K562 (cell line): ENCODE data around the gene ZNF649. TPM values are rescaled to one million over a fixed set of nuclear protein-coding genes. Genes with fewer than 3 reads are reported as not detected.

Experiments used
- CBX1 ChIP-seq: sonication (generic); IDR thresholded peaks from 2 replicates; pipeline ENCODE4 v1.6.1; 2016; ENCODE audit warnings: antibody characterized with exemption, low read depth, mild to moderate bottlenecking
- CREB1 ChIP-seq, 2 experiments: sonication (generic) in 1 of 2; formaldehyde crosslinking in 1 of 2; IDR thresholded peaks; 2 replicates each; pipeline versions ENCODE4 v1.6.1 to v1.8.0; 2012 to 2022; ENCODE audit warnings: inconsistent platforms in 1 of 2, mild to moderate bottlenecking in 1 of 2, missing genetic modification reagents in 1 of 2, moderate library complexity in 1 of 2
- DIDO1 ChIP-seq: fragments of 450-650 bp; IDR thresholded peaks from 2 replicates; pipeline ENCODE4 v1.6.1; 2016; ENCODE audit warnings: low read depth, missing biosample characterization, missing genetic modification characterization
- E2F1 ChIP-seq: sonication (generic); formaldehyde crosslinking; IDR thresholded peaks from 2 replicates; pipeline ENCODE4 v1.8.1; 2023; ENCODE audit warnings: mild to moderate bottlenecking, missing genetic modification reagents, moderate library complexity
- GATAD2A ChIP-seq: fragments of 450-650 bp; IDR thresholded peaks from 2 replicates; pipeline ENCODE4 v1.6.1; 2017
- HDAC2 ChIP-seq: fragments of 450-650 bp; IDR thresholded peaks from 2 replicates; pipeline ENCODE4 v1.6.1; 2016; ENCODE audit warnings: mild to moderate bottlenecking
- HLTF ChIP-seq: fragments of 450-650 bp; IDR thresholded peaks from 2 replicates; pipeline ENCODE4 v1.6.1; 2016
- HNRNPUL1 ChIP-seq: fragments of 200-400 bp; formaldehyde crosslinking; IDR thresholded peaks from 2 replicates; pipeline ENCODE4 v1.6.1; 2017; ENCODE audit warnings: low read length
- L3MBTL2 ChIP-seq: fragments of 450-650 bp; IDR thresholded peaks from 2 replicates; pipeline ENCODE4 v1.6.1; 2016; ENCODE audit warnings: mild to moderate bottlenecking, moderate library complexity
- MYC ChIP-seq, 2 experiments: fragments of 250-450 bp in 1 of 2; sonication (Bioruptor Pico) in 1 of 2; IDR thresholded peaks; 2 replicates each; pipeline versions ENCODE4 v1.5.1 to v1.6.1; 2012 to 2021; ENCODE audit warnings: low read depth in 2 of 2, borderline replicate concordance in 1 of 2, improper control_type of control experiment in 1 of 2, low read length in 1 of 2, mild to moderate bottlenecking in 1 of 2, moderate library complexity in 1 of 2
- NR4A1 ChIP-seq, 2 experiments: fragments of 250-450 bp in 1 of 2; fragments of 450-650 bp in 1 of 2; sonication (Bioruptor Pico) in 1 of 2; IDR thresholded peaks; 2 replicates each; pipeline versions ENCODE4 v1.4.0 to v1.6.1; 2016 to 2020; ENCODE audit warnings: mild to moderate bottlenecking in 2 of 2, missing compliant biosample characterization in 1 of 2, missing genetic modification characterization in 1 of 2, moderate library complexity in 1 of 2
- RBBP5 ChIP-seq: fragments of 200-600 bp; sonication (generic); IDR thresholded peaks from 2 replicates; pipeline ENCODE4 v1.6.1; 2012; ENCODE audit warnings: borderline replicate concordance, mild to moderate bottlenecking, low read length, control low read depth, inconsistent platforms; ENCODE audit not compliant: insufficient read depth, poor library complexity, severe bottlenecking
- SIX5 ChIP-seq, 2 experiments: IDR thresholded peaks; 2 replicates each; pipeline ENCODE4 v1.6.1; 2011; ENCODE audit warnings: low read length in 2 of 2, borderline replicate concordance in 1 of 2, low read depth in 1 of 2, mild to moderate bottlenecking in 1 of 2, moderate library complexity in 1 of 2; ENCODE audit not compliant: insufficient read depth in 1 of 2
- SMAD4 ChIP-seq: fragments of 250-450 bp; sonication (Bioruptor Pico); conservative IDR thresholded peaks from 2 replicates; pipeline ENCODE4 v1.8.0; 2021; ENCODE audit warnings: inconsistent platforms, mild to moderate bottlenecking, moderate library complexity
- THRB ChIP-seq: fragments of 450-650 bp; formaldehyde crosslinking; conservative IDR thresholded peaks from 2 replicates; pipeline ENCODE4 v1.4.0; 2022; ENCODE audit warnings: mild to moderate bottlenecking, missing genetic modification characterization
- ZBTB9 ChIP-seq: fragments of 450-650 bp; formaldehyde crosslinking; IDR thresholded peaks from 2 replicates; pipeline ENCODE4 v1.4.0; 2020; ENCODE audit warnings: mild to moderate bottlenecking, moderate library complexity
- ZFX ChIP-seq: sonication (generic); formaldehyde crosslinking; IDR thresholded peaks from 2 replicates; pipeline ENCODE4 v1.8.0; 2022; ENCODE audit warnings: mild to moderate bottlenecking, missing genetic modification reagents, moderate library complexity
- polyA plus RNA-seq, 8 experiments: library from polyadenylated mRNA; depleted of rRNA in 4 of 8; stranded (reverse) in 5 of 8; unstranded in 3 of 8; fragments of >200 nt; fragmentation: Nextera tagmentation in 2 of 8; fragmentation: Illumina TruSeq in 1 of 8; extraction: Ambion mirVana in 2 of 8; extraction: Trizol in 1 of 8; gene quantifications; 2 replicates each; pipeline versions ENCODE4 v1.2.1 to v1.2.3, GENCODE V29; 2011 to 2014; ENCODE audit warnings: inconsistent platforms in 1 of 8, missing spikeins in 1 of 8
- total RNA-seq, 7 experiments: library from RNA; depleted of rRNA in 6 of 7; stranded (reverse); fragments of >200 nt in 6 of 7; fragmentation: Illumina TruSeq in 2 of 7; extraction: Trizol in 2 of 7; gene quantifications; 2 replicates each; pipeline versions ENCODE4 v1.2.1 to v1.2.3, GENCODE V29; 2011 to 2021; ENCODE audit warnings: low replicate concordance in 1 of 7
- TF ChIP-seq, protein P1 (sequence below), 2 experiments: fragments of 250-450 bp in 1 of 2; fragments of 450-650 bp in 1 of 2; sonication (Bioruptor Pico) in 1 of 2; IDR thresholded peaks; 2 replicates each; pipeline versions ENCODE4 v1.6.1 to v1.8.0; 2016 to 2021; ENCODE audit warnings: mild to moderate bottlenecking in 2 of 2, moderate library complexity in 2 of 2, missing compliant biosample characterization in 1 of 2, missing genetic modification characterization in 1 of 2

Gene ZNF649
- total and polyA plus RNA-seq, 9 of the 15 experiments (the other 6 are each of a cell fraction or from before 2014, with no cell fraction given), result 1.4 to 14.9 (median 8.3) TPM

DNA sequence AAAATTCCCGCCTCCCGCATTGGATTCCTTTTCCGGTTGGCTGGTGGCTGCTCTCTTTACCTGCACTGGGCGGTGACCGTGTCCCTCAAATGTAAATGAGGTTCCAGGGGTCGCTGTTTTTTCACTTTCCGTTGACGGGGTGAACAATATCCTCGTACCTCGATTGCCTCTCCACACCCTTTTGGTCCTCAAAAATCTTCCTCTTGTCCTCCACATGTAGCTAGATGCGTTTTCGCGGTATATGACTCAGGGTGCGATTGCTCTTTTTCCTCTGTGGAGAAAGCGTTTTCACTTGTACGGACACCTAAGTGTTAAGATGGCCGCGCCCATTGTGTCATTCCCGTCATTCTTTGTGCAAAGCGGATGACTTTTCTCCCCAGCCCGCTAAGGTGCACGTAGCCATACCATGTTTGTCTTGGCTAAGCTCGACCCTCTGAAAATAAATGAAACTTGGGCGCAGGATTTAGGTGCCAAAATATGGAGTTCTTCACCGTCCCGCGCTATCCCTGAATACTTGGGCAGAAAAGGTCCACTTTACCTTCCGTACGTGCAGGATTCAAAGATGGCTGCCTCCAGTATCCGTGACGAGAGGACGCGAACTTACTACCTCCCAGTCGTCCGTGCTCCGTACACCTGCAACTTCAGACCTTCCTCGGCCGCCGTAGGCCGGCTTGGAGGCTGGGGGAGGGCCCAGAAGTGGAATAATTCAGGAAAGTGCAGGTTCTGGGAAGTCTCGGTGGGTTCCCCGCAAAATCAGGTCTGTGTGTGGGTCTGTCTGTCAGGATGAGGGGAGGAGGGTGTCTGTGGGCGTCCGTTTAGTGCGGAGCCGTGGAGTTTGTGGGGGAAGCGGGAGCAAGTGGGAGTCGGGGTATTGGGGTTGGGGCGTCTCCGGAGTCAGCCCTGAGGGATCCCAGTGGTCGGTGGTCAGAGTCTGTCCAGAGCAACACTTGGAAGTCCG lies 22.2 kb upstream of the ZNF649 start, which contains the start of gene ZNF613 (continued):
- TF ChIP-seq ZFX (CRISPR knock-in tag), result peak; percentile 12; the same call in 1 of the 2 replicates
- 0 out of 2 replicates have a peak, but pooled peaks have one; percentile 31 for TF ChIP-seq HNRNPUL1
- peak; percentile 46; the same call in 1 of the 2 replicates for TF ChIP-seq MYC (IDR thresholded peaks at IDR 0.05; ENCODE audit: low read depth, low read length)
- no peak for TF ChIP-seq MYC (CRISPR knock-in tag; IDR thresholded peaks at IDR 0.05; ENCODE audit: borderline replicate concordance, low read depth)
- peak; percentile 63 for TF ChIP-seq RBBP5
- TF ChIP-seq, protein P1, sequence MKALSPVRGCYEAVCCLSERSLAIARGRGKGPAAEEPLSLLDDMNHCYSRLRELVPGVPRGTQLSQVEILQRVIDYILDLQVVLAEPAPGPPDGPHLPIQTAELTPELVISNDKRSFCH (CRISPR knock-in tag; IDR thresholded peaks at IDR 0.05), result no peak
- TF ChIP-seq, protein P1 (tag; IDR thresholded peaks at IDR 0.05), result 0 out of 2 replicates have a peak, but pooled peaks have one; percentile 40
- TF ChIP-seq DIDO1 (tag), result peak; percentile 12; the same call in 1 of the 2 replicates
- peak; percentile 77 for TF ChIP-seq CBX1
- 0 out of 2 replicates have a peak, but pooled peaks have one; percentile 30 for TF ChIP-seq GATAD2A
- no peak for TF ChIP-seq THRB (CRISPR knock-in tag)
- peak; percentile 31; the same call in 1 of the 2 replicates for TF ChIP-seq SMAD4
- TF ChIP-seq ZBTB9 (CRISPR knock-in tag), result 0 out of 2 replicates have a peak, but pooled peaks have one; percentile 26
- 0 out of 2 replicates have a peak, but pooled peaks have one; percentile 62 for TF ChIP-seq NR4A1 (CRISPR knock-in tag; IDR thresholded peaks at IDR 0.05)
- TF ChIP-seq NR4A1 (tag; IDR thresholded peaks at IDR 0.05), result no peak
- TF ChIP-seq CREB1 (IDR thresholded peaks at IDR 0.05), result peak; percentile 60; the same call in 1 of the 2 replicates
- TF ChIP-seq CREB1 (CRISPR knock-in tag; IDR thresholded peaks at IDR 0.05), result peak; percentile 35; the same call in 1 of the 2 replicates
- TF ChIP-seq HLTF, result peak; percentile 73; the same call in 1 of the 2 replicates
- TF ChIP-seq SIX5 (IDR thresholded peaks at IDR 0.05; ENCODE audit: borderline replicate concordance in 1 of 2, insufficient read depth in 1 of 2, low read depth in 1 of 2, low read length in 2 of 2), result peak; percentile 41 to 50; a peak in 1 of 4 replicates
- peak; percentile 61; the same call in 1 of the 2 replicates for TF ChIP-seq E2F1 (CRISPR knock-in tag)
- peak; percentile 95 for TF ChIP-seq L3MBTL2
- 0 out of 2 replicates have a peak, but pooled peaks have one; percentile 27 for TF ChIP-seq HDAC2
